Measurements from ENCODE around the gene POLR2J3. TPM values are rescaled to one million over a fixed set of nuclear protein-coding genes. Genes with fewer than 3 reads are reported as not detected.
"Not testable (repeated sequence)": the region's sequence is repeated elsewhere in the genome, so short reads cannot be mapped to it uniquely, and the experiment has no call there.

POLR2J3 gene
- total and polyA plus RNA-seq, 10 of the 15 experiments (the other 5 are each of a cell fraction or from before 2014, with no cell fraction given): 24.1 to 143 (median 53.1) TPM

DNA sequence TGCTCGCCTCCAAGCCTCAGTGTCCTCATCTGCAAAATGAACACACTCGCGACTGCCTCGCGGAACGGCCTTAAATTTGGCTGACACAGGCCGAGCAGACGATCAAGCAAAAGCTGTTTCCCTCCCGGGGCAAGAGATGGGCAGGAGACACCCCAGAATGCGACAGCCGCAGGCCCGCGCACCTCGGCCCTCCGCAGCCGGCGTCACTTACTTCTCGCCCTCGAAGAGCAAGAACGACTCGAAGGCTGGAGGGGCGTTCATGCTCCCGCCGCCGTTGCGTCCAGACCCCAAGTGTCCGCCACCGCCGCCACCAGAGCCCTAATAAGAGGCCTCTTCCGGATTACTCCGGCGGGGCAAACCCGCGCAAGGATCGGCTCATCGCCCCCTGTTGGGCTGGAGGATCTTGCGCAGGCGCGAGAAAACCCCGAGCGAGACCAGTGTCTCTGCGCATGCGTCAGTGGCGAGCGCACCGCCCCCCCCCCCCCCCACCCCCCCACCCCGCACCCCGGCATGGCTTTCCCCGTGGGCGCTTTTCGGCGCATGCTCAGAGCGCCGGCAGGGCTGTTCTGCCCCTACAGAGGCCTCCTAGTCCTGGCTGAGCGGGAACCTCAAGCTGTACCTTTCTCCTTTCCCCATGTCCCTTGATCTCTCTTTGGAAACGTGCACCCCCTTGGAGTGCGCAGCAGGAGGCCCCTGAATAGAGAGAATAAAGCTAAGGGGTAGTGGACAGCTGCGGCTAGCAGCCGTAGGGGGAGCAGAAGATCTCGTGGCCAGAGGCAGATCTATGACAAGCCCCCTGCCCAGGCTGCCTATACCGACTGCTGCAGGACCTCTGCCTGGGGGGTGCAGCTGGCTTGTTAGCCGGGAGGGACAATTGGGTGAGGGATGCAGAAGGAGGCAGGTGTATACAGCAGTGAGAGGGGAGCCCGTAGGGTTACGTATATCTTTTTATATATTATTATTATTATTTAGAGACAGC is at the start of gene POLR2J3 (continued):
- TF ChIP-seq, protein P1, sequence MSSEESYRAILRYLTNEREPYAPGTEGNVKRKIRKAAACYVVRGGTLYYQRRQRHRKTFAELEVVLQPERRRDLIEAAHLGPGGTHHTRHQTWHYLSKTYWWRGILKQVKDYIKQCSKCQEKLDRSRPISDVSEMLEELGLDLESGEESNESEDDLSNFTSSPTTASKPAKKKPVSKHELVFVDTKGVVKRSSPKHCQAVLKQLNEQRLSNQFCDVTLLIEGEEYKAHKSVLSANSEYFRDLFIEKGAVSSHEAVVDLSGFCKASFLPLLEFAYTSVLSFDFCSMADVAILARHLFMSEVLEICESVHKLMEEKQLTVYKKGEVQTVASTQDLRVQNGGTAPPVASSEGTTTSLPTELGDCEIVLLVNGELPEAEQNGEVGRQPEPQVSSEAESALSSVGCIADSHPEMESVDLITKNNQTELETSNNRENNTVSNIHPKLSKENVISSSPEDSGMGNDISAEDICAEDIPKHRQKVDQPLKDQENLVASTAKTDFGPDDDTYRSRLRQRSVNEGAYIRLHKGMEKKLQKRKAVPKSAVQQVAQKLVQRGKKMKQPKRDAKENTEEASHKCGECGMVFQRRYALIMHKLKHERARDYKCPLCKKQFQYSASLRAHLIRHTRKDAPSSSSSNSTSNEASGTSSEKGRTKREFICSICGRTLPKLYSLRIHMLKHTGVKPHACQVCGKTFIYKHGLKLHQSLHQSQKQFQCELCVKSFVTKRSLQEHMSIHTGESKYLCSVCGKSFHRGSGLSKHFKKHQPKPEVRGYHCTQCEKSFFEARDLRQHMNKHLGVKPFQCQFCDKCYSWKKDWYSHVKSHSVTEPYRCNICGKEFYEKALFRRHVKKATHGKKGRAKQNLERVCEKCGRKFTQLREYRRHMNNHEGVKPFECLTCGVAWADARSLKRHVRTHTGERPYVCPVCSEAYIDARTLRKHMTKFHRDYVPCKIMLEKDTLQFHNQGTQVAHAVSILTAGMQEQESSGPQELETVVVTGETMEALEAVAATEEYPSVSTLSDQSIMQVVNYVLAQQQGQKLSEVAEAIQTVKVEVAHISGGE (CRISPR knock-in tag; IDR thresholded peaks at IDR 0.05): peak; percentile 6; the same call in 1 of the 2 replicates
- 0 out of 2 replicates have a peak, but pooled peaks have one; percentile 32 for TF ChIP-seq IKZF1 (conservative IDR thresholded peaks at IDR 0.05)
- TF ChIP-seq, protein P2, sequence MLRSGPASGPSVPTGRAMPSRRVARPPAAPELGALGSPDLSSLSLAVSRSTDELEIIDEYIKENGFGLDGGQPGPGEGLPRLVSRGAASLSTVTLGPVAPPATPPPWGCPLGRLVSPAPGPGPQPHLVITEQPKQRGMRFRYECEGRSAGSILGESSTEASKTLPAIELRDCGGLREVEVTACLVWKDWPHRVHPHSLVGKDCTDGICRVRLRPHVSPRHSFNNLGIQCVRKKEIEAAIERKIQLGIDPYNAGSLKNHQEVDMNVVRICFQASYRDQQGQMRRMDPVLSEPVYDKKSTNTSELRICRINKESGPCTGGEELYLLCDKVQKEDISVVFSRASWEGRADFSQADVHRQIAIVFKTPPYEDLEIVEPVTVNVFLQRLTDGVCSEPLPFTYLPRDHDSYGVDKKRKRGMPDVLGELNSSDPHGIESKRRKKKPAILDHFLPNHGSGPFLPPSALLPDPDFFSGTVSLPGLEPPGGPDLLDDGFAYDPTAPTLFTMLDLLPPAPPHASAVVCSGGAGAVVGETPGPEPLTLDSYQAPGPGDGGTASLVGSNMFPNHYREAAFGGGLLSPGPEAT (IDR thresholded peaks at IDR 0.05; ENCODE audit: low read depth): peak; percentile 56; the same call in 1 of the 2 replicates
- TF ChIP-seq, protein P3, sequence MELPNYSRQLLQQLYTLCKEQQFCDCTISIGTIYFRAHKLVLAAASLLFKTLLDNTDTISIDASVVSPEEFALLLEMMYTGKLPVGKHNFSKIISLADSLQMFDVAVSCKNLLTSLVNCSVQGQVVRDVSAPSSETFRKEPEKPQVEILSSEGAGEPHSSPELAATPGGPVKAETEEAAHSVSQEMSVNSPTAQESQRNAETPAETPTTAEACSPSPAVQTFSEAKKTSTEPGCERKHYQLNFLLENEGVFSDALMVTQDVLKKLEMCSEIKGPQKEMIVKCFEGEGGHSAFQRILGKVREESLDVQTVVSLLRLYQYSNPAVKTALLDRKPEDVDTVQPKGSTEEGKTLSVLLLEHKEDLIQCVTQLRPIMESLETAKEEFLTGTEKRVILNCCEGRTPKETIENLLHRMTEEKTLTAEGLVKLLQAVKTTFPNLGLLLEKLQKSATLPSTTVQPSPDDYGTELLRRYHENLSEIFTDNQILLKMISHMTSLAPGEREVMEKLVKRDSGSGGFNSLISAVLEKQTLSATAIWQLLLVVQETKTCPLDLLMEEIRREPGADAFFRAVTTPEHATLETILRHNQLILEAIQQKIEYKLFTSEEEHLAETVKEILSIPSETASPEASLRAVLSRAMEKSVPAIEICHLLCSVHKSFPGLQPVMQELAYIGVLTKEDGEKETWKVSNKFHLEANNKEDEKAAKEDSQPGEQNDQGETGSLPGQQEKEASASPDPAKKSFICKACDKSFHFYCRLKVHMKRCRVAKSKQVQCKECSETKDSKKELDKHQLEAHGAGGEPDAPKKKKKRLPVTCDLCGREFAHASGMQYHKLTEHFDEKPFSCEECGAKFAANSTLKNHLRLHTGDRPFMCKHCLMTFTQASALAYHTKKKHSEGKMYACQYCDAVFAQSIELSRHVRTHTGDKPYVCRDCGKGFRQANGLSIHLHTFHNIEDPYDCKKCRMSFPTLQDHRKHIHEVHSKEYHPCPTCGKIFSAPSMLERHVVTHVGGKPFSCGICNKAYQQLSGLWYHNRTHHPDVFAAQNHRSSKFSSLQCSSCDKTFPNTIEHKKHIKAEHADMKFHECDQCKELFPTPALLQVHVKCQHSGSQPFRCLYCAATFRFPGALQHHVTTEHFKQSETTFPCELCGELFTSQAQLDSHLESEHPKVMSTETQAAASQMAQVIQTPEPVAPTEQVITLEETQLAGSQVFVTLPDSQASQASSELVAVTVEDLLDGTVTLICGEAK (IDR thresholded peaks at IDR 0.05; ENCODE audit: borderline replicate concordance): peak; percentile 74; the same call in 1 of the 2 replicates

DNA sequence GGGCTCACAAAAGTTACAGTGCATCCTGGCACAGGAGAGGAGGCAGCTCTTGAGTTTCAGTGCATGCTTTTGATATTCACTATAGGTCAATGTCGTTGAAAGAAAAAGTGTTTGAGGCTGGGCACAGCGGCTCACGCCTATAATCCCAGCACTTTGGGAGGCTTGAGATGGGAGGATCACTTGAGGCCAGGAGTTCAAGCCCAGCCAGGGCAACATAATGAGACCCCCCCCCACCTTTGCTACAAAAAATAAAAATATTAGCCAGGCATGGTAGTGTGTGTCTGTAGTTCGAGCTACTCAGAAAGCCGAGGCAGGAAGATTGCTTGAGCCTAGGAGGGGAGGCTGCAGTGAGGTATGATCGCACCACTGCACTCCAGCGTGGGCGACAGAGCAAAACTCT is 45.7 kb upstream of the POLR2J3 start:
- H3K4me1 ChIP-seq (ENCODE audit: control insufficient read depth, insufficient read depth, low read length); H3K4me2 ChIP-seq (ENCODE audit: control insufficient read depth, insufficient read depth); H3K27ac ChIP-seq (ENCODE audit: control insufficient read depth, insufficient read depth); H3K9me3 ChIP-seq (replicated peaks; ENCODE audit: control insufficient read depth, insufficient read depth, low read length); H3K79me2 ChIP-seq (ENCODE audit: control insufficient read depth, insufficient read depth, low read length); FAIRE-seq; BruUV-seq (replicated peaks); H3K4me3 ChIP-seq; H3K36me3 ChIP-seq (ENCODE audit: control insufficient read depth in 2 of 2, insufficient read depth in 2 of 2, low read length in 1 of 2); RAD21 ChIA-PET (ENCODE audit: unreplicated experiment); POLR2A ChIA-PET; H3K27me3 ChIP-seq (replicated peaks in 1 of 2; ENCODE audit: control insufficient read depth in 2 of 2, insufficient read depth in 2 of 2, low read length in 1 of 2); SMC1A ChIA-PET (ENCODE audit: uncharacterized antibody, unreplicated experiment); H2AFZ ChIP-seq (ENCODE audit: control insufficient read depth, low read depth, low read length); H3K9ac ChIP-seq (ENCODE audit: control insufficient read depth, insufficient read depth, low read length); ATAC-seq; DNase-seq (ENCODE audit: low read depth, low spot score); in situ Hi-C loops (cut with MboI); intact Hi-C loops (cut with micrococcal nuclease; ENCODE audit: unreplicated experiment); CTCF ChIA-PET; H4K20me1 ChIP-seq (ENCODE audit: control insufficient read depth, insufficient read depth): not testable (repeated sequence)
- 68% methylated on average over 3 of the region's 8 CpGs for WGBS (ENCODE audit: insufficient coverage, insufficient replicate concordance, low lambda C conversion rate, missing lambda C conversion rate)

Data from GM12878 (cell line).